GM19455 (cell line): ENCODE results near the gene NR1H2.
A peak's percentile ranks its signal among the peaks of the same experiment; 100 is the strongest.
"Not testable (repeated sequence)": the region's sequence is repeated elsewhere in the genome, so short reads cannot be mapped to it uniquely, and the experiment has no call there.

Experiments used
- ATAC-seq: cut with Tn5 transposase; IDR thresholded peaks from one replicate; pipeline ENCODE4 v1.9.1; 2021; ENCODE audit not compliant: unreplicated experiment

NR1H2 gene

GRCh38 chr19:50344661-50345318, 31.5 kb upstream of the NR1H2 start:
- ATAC-seq: no peak

- ATAC-seq: not testable (repeated sequence)
These were observed 29.1 kb upstream of the NR1H2 start for GRCh38 chr19:50347089-50347581.

GRCh38 chr19:50349277-50350057, 26.8 kb upstream of the NR1H2 start:
- no peak for ATAC-seq

- no peak for ATAC-seq
These were observed 24.0 kb upstream of the NR1H2 start for GRCh38 chr19:50352242-50352641.

GRCh38 chr19:50353487-50353880, 22.8 kb upstream of the NR1H2 start:
- not testable (repeated sequence) for ATAC-seq

GRCh38 chr19:50356691-50357177, 19.5 kb upstream of the NR1H2 start:
- ATAC-seq: no peak

- peak; percentile 57 for ATAC-seq
These were observed 18.8 kb upstream of the NR1H2 start for GRCh38 chr19:50357178-50358100.

- ATAC-seq: peak; percentile 31
These were observed 17.6 kb upstream of the NR1H2 start for GRCh38 chr19:50358483-50359327.

- ATAC-seq: no peak
These were observed 16.9 kb upstream of the NR1H2 start for GRCh38 chr19:50359328-50359818.

- no peak for ATAC-seq
These were observed 14.8 kb upstream of the NR1H2 start for GRCh38 chr19:50361290-50362029.

GRCh38 chr19:50362030-50362412, 14.2 kb upstream of the NR1H2 start:
- no peak for ATAC-seq

- no peak for ATAC-seq
These were observed 13.4 kb upstream of the NR1H2 start for GRCh38 chr19:50362656-50363424.

- no peak for ATAC-seq
These were observed 10.6 kb upstream of the NR1H2 start, which contains the start of gene NAPSA for GRCh38 chr19:50365434-50366306. Gene NAPSA, minus strand, starts transcription at chr19:50365639. Its CDS starts 18 bp downstream, at chr19:50365621.

GRCh38 chr19:50368649-50369570, 7.3 kb upstream of the NR1H2 start:
- no peak for ATAC-seq

- ATAC-seq: no peak
These were observed 4.3 kb upstream of the NR1H2 start for GRCh38 chr19:50371914-50372475.

GRCh38 chr19:50377051-50377461, 799 bp downstream of the NR1H2 start:
- no peak for ATAC-seq
